IPS DF 6.9 (cell line): ENCODE data around the gene HSFX1.

Experiments
- DNase-seq: peaks from one replicate; pipeline ENCODE4 v3.0.0-alpha.2; 2013; ENCODE audit warnings: low read depth, low spot score
- H3K27ac ChIP-seq: one replicate; pipeline ENCODE4 v1.5.1; 2013; ENCODE audit warnings: low read length, control low read depth
- H3K27me3 ChIP-seq: 2 replicates; pipeline ENCODE4 v1.6.1; 2013; ENCODE audit warnings: mild to moderate bottlenecking, low read length; ENCODE audit not compliant: control insufficient read depth, insufficient read depth
- H3K36me3 ChIP-seq: 2 replicates; pipeline ENCODE4 v1.6.1; 2013; ENCODE audit warnings: low read length; ENCODE audit not compliant: control insufficient read depth, insufficient read depth
- H3K4me1 ChIP-seq: 2 replicates; pipeline ENCODE4 v1.6.1; 2013; ENCODE audit warnings: low read length; ENCODE audit not compliant: control insufficient read depth, insufficient read depth
- H3K4me3 ChIP-seq: 2 replicates; pipeline ENCODE4 v1.5.1; 2013; ENCODE audit warnings: mild to moderate bottlenecking, low read length
- H3K9me3 ChIP-seq: 2 replicates; pipeline ENCODE4 v1.6.1; 2013; ENCODE audit warnings: low read length, inconsistent platforms; ENCODE audit not compliant: control insufficient read depth, insufficient read depth
- WGBS: extraction: QIAGEN DNeasy Blood & Tissue Kit; methylation state at CpG from one replicate; pipeline ENCODE4 v1.1.7; 2013; ENCODE audit warnings: mixed read lengths, missing lambda C conversion rate; ENCODE audit not compliant: insufficient read length, insufficient coverage; 5-methylcytosine and 5-hydroxymethylcytosine counted together

The HSFX1 gene

DNA sequence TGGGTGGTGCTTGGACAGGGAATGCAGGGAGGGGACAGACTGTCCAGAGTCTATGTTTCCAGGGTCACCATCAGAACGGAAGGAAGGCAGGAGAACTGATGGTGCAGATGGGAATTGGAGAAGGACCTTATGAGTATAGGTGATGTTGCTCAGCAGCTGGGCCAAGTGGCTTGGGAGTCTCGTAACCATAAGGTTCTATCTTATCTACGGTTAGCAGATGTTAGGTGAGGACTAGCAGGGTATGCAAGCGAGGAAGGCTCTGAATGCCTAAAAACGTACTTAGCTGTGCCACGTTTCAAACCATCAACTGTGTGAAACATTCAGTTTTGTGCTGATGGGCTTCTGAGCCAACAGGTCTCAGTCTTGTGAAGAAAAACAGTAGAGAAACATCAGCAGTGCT is 30.2 kb downstream of the HSFX1 start:
- no peaks in the 10 kb centered on the region for H3K9me3 ChIP-seq
- no peaks in the 10 kb centered on the region for H3K4me1 ChIP-seq
- no CpG with 5 or more reads among the region's 6 CpGs for WGBS
- H3K27ac ChIP-seq = no peak overlapping the region
- no peak overlapping the region for H3K4me3 ChIP-seq
- H3K27me3 ChIP-seq = no peaks in the 10 kb centered on the region
- no peaks in the 10 kb centered on the region for H3K36me3 ChIP-seq
- DNase-seq = no peak

DNA sequence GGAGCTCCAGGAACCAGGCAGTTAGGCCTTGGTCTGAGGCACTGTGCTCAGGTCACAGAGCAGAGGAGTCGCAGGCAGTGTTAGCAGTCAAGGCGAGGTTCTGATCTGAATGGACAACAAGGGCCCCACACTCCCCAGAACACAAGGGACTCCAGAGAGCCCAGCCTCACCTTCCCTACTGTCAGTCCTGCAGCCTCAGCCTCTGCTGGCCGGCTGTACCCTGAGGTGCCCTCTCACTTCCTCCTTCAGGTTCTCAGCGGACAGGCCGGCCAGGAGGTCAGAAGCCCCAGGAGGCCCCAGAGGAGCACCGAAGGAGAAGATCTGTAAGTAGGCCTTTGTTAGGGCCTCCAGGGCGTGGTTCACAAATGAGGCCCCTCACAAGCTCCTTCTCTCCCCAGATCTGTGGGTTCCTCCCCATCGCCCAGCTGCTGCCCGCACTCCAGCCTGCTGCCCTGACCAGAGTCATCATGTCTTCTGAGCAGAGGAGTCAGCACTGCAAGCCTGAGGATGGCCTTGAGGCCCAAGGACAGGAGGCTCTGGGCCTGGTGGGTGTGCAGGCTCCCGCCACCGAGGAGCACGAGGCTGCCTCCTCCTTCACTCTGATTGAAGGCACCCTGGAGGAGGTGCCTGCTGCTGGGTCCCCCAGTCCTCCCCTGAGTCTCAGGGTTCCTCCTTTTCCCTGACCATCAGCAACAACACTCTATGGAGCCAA is 34.0 kb downstream of the HSFX1 start:
- Histone ChIP-seq H3K4me3 (no peak overlapping the region), H3K36me3 (no peaks in the 10 kb centered on the region), H3K27ac (no peak overlapping the region), H3K4me1 (no peaks in the 10 kb centered on the region), H3K27me3 (no peaks in the 10 kb centered on the region), H3K9me3 (no peaks in the 10 kb centered on the region)
- no peak for DNase-seq
- no CpG with 5 or more reads among the region's 12 CpGs for WGBS

DNA sequence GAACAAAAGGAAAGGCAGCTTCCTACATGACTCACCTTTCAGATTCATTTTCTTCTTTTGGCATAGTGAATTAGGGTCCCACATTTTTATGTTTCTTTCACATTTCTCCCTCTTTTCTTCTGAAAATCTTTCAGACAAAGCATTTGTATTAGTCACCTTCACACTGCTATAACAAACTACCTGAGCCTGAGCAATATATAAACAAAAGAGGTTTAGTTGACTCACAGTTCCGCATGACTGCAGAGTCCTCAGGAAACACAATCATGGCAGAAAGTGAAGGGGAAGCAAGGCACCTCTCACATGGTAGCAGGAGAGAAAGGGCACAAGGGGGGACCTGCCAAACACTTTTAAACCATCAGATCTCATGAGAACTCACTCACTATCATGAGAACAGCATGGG is 44.8 kb downstream of the HSFX1 start:
- no CpG with 5 or more reads among the region's 1 CpG for WGBS
- H3K27me3 ChIP-seq = no peaks in the 10 kb centered on the region
- H3K4me1 ChIP-seq = no peaks in the 10 kb centered on the region
- H3K4me3 ChIP-seq = no peak overlapping the region
- no peaks in the 10 kb centered on the region for H3K9me3 ChIP-seq
- no peaks in the 10 kb centered on the region for H3K36me3 ChIP-seq
- no peak for DNase-seq
- H3K27ac ChIP-seq = no peak overlapping the region

DNA sequence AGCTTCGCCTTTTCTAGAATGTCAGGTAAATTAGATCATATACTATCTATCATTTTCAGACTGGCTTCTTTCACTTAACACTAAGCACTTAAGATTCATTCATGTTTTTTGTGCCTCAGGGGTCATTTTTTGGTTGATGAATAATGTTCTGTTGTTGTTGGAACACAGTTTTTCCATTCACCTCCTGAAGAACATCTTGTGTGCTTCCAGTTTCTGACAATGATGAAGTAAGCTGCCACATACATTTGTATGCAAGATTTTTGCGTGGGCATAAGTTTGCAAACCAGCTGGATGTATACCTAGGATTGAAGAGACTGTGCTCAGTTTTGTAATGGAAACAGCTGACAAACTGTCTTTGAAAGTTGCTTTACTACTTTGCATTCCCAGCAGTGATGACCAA is 45.5 kb downstream of the HSFX1 start:
- WGBS = no CpG with 5 or more reads among the region's 2 CpGs
- H3K36me3 ChIP-seq = no peaks in the 10 kb centered on the region
- no peaks in the 10 kb centered on the region for H3K4me1 ChIP-seq
- no peak overlapping the region for H3K27ac ChIP-seq
- H3K27me3 ChIP-seq = no peaks in the 10 kb centered on the region
- no peak for DNase-seq
- no peaks in the 10 kb centered on the region for H3K9me3 ChIP-seq
- no peak overlapping the region for H3K4me3 ChIP-seq

DNA sequence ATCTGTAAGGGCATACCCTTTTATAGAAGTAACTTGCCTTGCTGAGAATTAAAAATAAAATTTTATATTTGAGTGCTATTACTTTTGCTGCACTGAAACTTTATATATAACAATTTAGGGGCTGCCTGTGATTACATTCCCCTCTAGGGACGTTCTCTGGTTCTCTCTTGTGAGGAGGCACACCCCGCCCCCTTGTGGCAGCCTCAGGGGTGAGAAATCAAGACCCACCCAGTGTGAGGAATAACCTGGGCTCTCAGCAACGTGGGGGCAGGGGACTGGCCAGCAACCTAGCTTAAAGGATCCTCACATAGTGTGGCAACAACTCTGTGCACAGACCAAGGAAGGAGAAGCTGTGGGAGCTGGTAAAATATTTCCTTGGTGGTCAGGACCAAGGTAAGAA is 51.6 kb downstream of the HSFX1 start:
- no CpG with 5 or more reads among the region's 3 CpGs for WGBS
- DNase-seq = no peak
- Histone ChIP-seq H3K27ac (no peak overlapping the region), H3K27me3 (no peaks in the 10 kb centered on the region), H3K4me3 (no peak overlapping the region), H3K4me1 (no peaks in the 10 kb centered on the region), H3K9me3 (no peaks in the 10 kb centered on the region), H3K36me3 (no peaks in the 10 kb centered on the region)
